SK-N-SH (cell line): ENCODE data around the gene PRICKLE2. TPM values are rescaled to one million over a fixed set of nuclear protein-coding genes. Genes with fewer than 3 reads are reported as not detected.

Source experiments
- CTCF ChIA-PET: fragments of 300-600, 350-600 bp; formaldehyde crosslinking; extraction: SDS; loops from one replicate; lab custom pipeline; 2021; lab: Yijun Ruan, JAX
- POLR2A ChIA-PET: fragments of 350-600 bp; sonication (Branson Sonifier 250); formaldehyde crosslinking; extraction: SDS; loops from one replicate; lab custom pipeline; 2020; ENCODE audit warnings: antibody characterized with exemption, inconsistent platforms; lab: Yijun Ruan, JAX
- DNase-seq: peaks from one replicate; pipeline ENCODE4 v3.0.0; 2012
- H2AFZ ChIP-seq: fragments of 200-600 bp; sonication (generic); 2 replicates; pipeline ENCODE4 v1.8.1; 2016; ENCODE audit warnings: antibody characterized with exemption, mild to moderate bottlenecking, low read depth
- H3F3A ChIP-seq: fragments of 200-600 bp; sonication (generic); replicated peaks from 2 replicates; pipeline ENCODE3; 2016; ENCODE audit warnings: antibody characterized with exemption, mild to moderate bottlenecking; ENCODE audit not compliant: insufficient read depth
- H3K27ac ChIP-seq, 2 experiments: fragments of 200-500 bp in 1 of 2; fragments of 200-600 bp in 1 of 2; sonication (Bioruptor generic) in 1 of 2; sonication (generic), shearing (Covaris generic) in 1 of 2; 2 replicates each; pipeline versions ENCODE4 v1.5.1 to v1.6.1; 2014 to 2016; ENCODE audit warnings: low read depth in 2 of 2, inconsistent platforms in 1 of 2, low read length in 1 of 2, mild to moderate bottlenecking in 1 of 2, mixed read lengths in 1 of 2
- H3K27me3 ChIP-seq: fragments of 200-600 bp; sonication (generic), shearing (Covaris generic); 2 replicates; pipeline ENCODE4 v1.6.1; 2016; ENCODE audit warnings: mixed run types; ENCODE audit not compliant: insufficient read depth
- H3K36me3 ChIP-seq, 2 experiments: fragments of 200-500 bp in 1 of 2; fragments of 200-600 bp in 1 of 2; sonication (Bioruptor generic) in 1 of 2; sonication (generic) in 1 of 2; replicated peaks in 1 of 2; 2 replicates each; pipeline versions ENCODE3 to v1.5.1; 2014 to 2016; ENCODE audit warnings: low read length in 1 of 2, mild to moderate bottlenecking in 1 of 2; ENCODE audit not compliant: insufficient read depth in 2 of 2, control insufficient read depth in 1 of 2
- H3K4me1 ChIP-seq, 2 experiments: fragments of 200-500 bp in 1 of 2; fragments of 200-600 bp in 1 of 2; sonication (Bioruptor generic) in 1 of 2; sonication (generic), shearing (Covaris generic) in 1 of 2; 2 replicates each; pipeline versions ENCODE4 v1.5.1 to v1.6.1; 2014 to 2016; ENCODE audit warnings: low read depth in 1 of 2, low read length in 1 of 2, mixed run types in 1 of 2; ENCODE audit not compliant: insufficient read depth in 2 of 2, control insufficient read depth in 1 of 2
- H3K4me2 ChIP-seq: fragments of 200-600 bp; sonication (generic), shearing (Covaris generic); 2 replicates; pipeline ENCODE4 v1.6.1; 2017; ENCODE audit warnings: mixed run types
- H3K4me3 ChIP-seq, 2 experiments: fragments of 200-500 bp in 1 of 2; fragments of 200-600 bp in 1 of 2; sonication (Bioruptor generic) in 1 of 2; sonication (generic), shearing (Covaris generic) in 1 of 2; 2 replicates each; pipeline versions ENCODE4 v1.5.1 to v1.8.1; 2014 to 2016; ENCODE audit warnings: low read depth in 2 of 2, inconsistent platforms in 1 of 2, low read length in 1 of 2, mild to moderate bottlenecking in 1 of 2, mixed read lengths in 1 of 2, moderate library complexity in 1 of 2
- H3K79me2 ChIP-seq: fragments of 200-600 bp; sonication (generic); 2 replicates; pipeline ENCODE4 v1.8.1; 2017; ENCODE audit warnings: mild to moderate bottlenecking; ENCODE audit not compliant: insufficient read depth
- H3K9ac ChIP-seq: fragments of 200-600 bp; sonication (generic); 2 replicates; pipeline ENCODE4 v1.6.1; 2017; ENCODE audit warnings: mixed run types
- H3K9me2 ChIP-seq: fragments of 200-600 bp; sonication (generic); 2 replicates; pipeline ENCODE4 v1.6.1; 2017; ENCODE audit warnings: mixed run types
- H3K9me3 ChIP-seq: fragments of 200-600 bp; sonication (generic); 2 replicates; pipeline ENCODE4 v1.6.1; 2017; ENCODE audit warnings: mixed run types, mild to moderate bottlenecking, moderate library complexity
- H4K20me1 ChIP-seq: fragments of 200-600 bp; sonication (generic); 2 replicates; pipeline ENCODE4 v1.6.1; 2017; ENCODE audit warnings: mild to moderate bottlenecking, mixed run types; ENCODE audit not compliant: insufficient read depth
- CHD2 ChIP-seq: fragments of 150-350 bp; IDR thresholded peaks from 2 replicates; pipeline ENCODE4 v1.6.1; 2018; ENCODE audit warnings: low read length; ENCODE audit not compliant: partially characterized antibody
- ELF1 ChIP-seq: IDR thresholded peaks from 2 replicates; pipeline ENCODE4 v1.4.0; 2012
- FOSL2 ChIP-seq: IDR thresholded peaks from 2 replicates; pipeline ENCODE4 v1.4.0; 2012; ENCODE audit warnings: low read depth, mild to moderate bottlenecking, moderate library complexity, borderline replicate concordance
- FOXM1 ChIP-seq: IDR thresholded peaks from 2 replicates; pipeline ENCODE4 v1.4.0; 2012; ENCODE audit warnings: low read depth, mild to moderate bottlenecking
- GATA2 ChIP-seq: sonication (generic); formaldehyde crosslinking; IDR thresholded peaks from 2 replicates; pipeline ENCODE4 v1.5.0; 2020; ENCODE audit warnings: mild to moderate bottlenecking, missing genetic modification reagents
- IRF3 ChIP-seq: fragments of 150-350 bp; IDR thresholded peaks from 2 replicates; pipeline ENCODE4 v1.6.1; 2016; ENCODE audit warnings: mild to moderate bottlenecking, low read depth, low read length
- MAX ChIP-seq: IDR thresholded peaks from 2 replicates; pipeline ENCODE4 v1.4.0; 2012; ENCODE audit warnings: low read depth
- NRF1 ChIP-seq: IDR thresholded peaks from 2 replicates; pipeline ENCODE4 v1.6.1; 2012; ENCODE audit warnings: low read depth, mild to moderate bottlenecking, low read length
- RAD21 ChIP-seq: IDR thresholded peaks from 2 replicates; pipeline ENCODE4 v1.6.1; 2012; ENCODE audit warnings: mild to moderate bottlenecking, low read length
- REST ChIP-seq: IDR thresholded peaks from 2 replicates; pipeline ENCODE4 v1.6.1; 2012; ENCODE audit warnings: mild to moderate bottlenecking, low read depth, low read length, moderate library complexity
- RFX5 ChIP-seq: IDR thresholded peaks from 2 replicates; pipeline ENCODE4 v1.6.1; 2012; ENCODE audit warnings: mild to moderate bottlenecking, improper control_type of control experiment, low read length
- TAF1 ChIP-seq: IDR thresholded peaks from 2 replicates; pipeline ENCODE4 v1.6.1; 2012; ENCODE audit warnings: low read depth, mild to moderate bottlenecking, low read length, moderate library complexity, borderline replicate concordance
- TCF12 ChIP-seq: IDR thresholded peaks from 2 replicates; pipeline ENCODE4 v1.4.0; 2012
- USF1 ChIP-seq: IDR thresholded peaks from 2 replicates; pipeline ENCODE4 v1.4.0; 2012; ENCODE audit warnings: low read depth, borderline replicate concordance
- USF2 ChIP-seq: fragments of 150-350 bp; IDR thresholded peaks from 2 replicates; pipeline ENCODE4 v1.6.1; 2017; ENCODE audit warnings: antibody characterized with exemption, low read length, low read depth, borderline replicate concordance
- YY1 ChIP-seq: IDR thresholded peaks from 2 replicates; pipeline ENCODE4 v1.4.0; 2012; ENCODE audit warnings: low read depth, mild to moderate bottlenecking
- ZBTB33 ChIP-seq: IDR thresholded peaks from 2 replicates; pipeline ENCODE4 v1.4.0; 2012; ENCODE audit warnings: low read depth, borderline replicate concordance
- WGBS: methylation state at CpG from one replicate; pipeline ENCODE4 v1.1.6; 2017; ENCODE audit warnings: low lambda C conversion rate; 5-methylcytosine and 5-hydroxymethylcytosine counted together
- polyA plus RNA-seq, 3 experiments: library from polyadenylated mRNA; depleted of rRNA; stranded (reverse); fragments of >200 nt; gene quantifications; 2 replicates each; pipeline ENCODE4 v1.2.3, GENCODE V29; 2012

Gene PRICKLE2
- polyA plus RNA-seq, 1 of the 3 experiments (the other 2 are of a cell fraction): 0.67 TPM

- TF ChIP-seq ZBTB33 (no peak), IRF3 (no peak), TCF12 (no peak), YY1 (no peak)
Measured at GRCh38 chr3:64257100-64257755, 32.0 kb upstream of the PRICKLE2 start (continued).

GRCh38 chr3:64255741-64256340, 30.6 kb upstream of the PRICKLE2 start:
- H3K27ac ChIP-seq: no peak overlapping the region
- no peak overlapping the region for H3K4me3 ChIP-seq
- no peaks in the 10 kb centered on the region for H3K9me2 ChIP-seq
- no peak overlapping the region for H3K4me2 ChIP-seq
- ChIA-PET CTCF (interaction anchor here (1.0 kb wide), 1 partner anchor 11 kb away, joined by 5 read pairs; no protein-coding TSS in a partner anchor), POLR2A (no interaction called here)
- H3K9me3 ChIP-seq: no peaks in the 10 kb centered on the region
- no peaks in the 10 kb centered on the region for H3K36me3 ChIP-seq
- H3K4me1 ChIP-seq: no peaks in the 10 kb centered on the region; a peak in 1 of 4 replicates
- H3K27me3 ChIP-seq: no peaks in the 10 kb centered on the region
- H3K9ac ChIP-seq: no peak overlapping the region
- H2AFZ ChIP-seq: no peak overlapping the region
- no peak for DNase-seq
- H3F3A ChIP-seq: no peaks in the 10 kb centered on the region
- H4K20me1 ChIP-seq: no peaks in the 10 kb centered on the region
- H3K79me2 ChIP-seq: no peaks in the 10 kb centered on the region
- WGBS: 84% methylated on average over 5 of the region's 5 CpGs
- TF ChIP-seq RAD21 (no peak), ELF1 (no peak), REST (no peak), IRF3 (no peak), FOXM1 (no peak), FOSL2 (no peak), GATA2 (CRISPR knock-in tag) (no peak), MAX (no peak), USF1 (no peak), ZBTB33 (no peak), RFX5 (no peak), TAF1 (no peak), NRF1 (no peak), CHD2 (no peak), USF2 (no peak)
